A549 treated with RU486 at 1 μM for 4 hours (cell line): ENCODE measurements around the gene BAHD1. TPM values are rescaled to one million over a fixed set of nuclear protein-coding genes. Genes with fewer than 3 reads are reported as not detected.

Experiments
- total RNA-seq: library from RNA; stranded (reverse); fragments of 200-300 nt; extraction: Qiagen RNA extraction; gene quantifications from 5 replicates; pipeline ENCODE4 v1.2.3, GENCODE V29; 2022; ENCODE audit warnings: low read depth

BAHD1 gene
- 10.0 to 12.6 TPM (median 11.8 TPM) in 5 replicates for total RNA-seq

DNA sequence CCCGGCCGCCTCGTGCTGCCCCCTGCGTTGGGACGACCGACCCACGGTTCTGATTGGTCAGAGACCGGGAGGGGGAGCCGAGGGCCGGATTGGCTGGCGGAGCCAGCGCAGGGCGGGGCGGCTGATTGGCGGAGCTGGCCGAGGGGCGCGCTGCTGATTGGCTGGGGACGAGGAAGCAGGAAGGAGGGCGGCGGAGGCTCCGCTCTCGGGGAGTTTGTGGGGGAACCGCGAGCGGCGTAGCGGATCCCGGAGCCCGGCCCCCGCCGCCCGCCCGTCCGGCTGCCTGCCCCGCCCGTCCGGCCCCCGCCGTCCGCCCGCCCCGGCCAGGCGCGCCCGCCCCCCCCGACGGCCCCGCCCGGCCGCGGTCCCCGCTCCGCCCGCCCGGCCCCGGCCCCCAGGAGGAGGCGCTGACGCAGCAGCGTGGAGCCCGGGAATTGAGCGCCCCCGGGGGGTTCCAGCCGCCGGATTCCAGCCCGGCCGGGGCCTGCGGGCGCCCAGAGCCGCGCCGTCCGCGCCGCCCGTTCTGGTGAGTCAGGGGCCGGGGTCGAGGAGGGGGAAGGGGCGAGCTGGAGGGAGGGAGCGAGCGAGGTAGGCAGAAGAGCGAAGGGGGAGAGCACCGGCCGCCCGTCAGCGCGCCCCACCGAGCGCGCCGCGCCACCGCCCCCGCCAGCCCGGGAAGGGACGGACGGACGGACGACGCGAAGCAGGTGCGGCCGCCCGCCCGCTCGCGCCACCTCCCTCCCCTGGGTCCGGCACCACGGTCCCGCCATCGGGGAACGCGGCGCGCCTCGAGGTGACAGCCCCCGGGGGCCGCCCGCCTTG is at the start of gene BAHD1:
BAHD1 (plus strand) TSS at position 211 of the 822 bp plus-strand sequence. CDS start 17,512 bp downstream, outside the sequence.

DNA sequence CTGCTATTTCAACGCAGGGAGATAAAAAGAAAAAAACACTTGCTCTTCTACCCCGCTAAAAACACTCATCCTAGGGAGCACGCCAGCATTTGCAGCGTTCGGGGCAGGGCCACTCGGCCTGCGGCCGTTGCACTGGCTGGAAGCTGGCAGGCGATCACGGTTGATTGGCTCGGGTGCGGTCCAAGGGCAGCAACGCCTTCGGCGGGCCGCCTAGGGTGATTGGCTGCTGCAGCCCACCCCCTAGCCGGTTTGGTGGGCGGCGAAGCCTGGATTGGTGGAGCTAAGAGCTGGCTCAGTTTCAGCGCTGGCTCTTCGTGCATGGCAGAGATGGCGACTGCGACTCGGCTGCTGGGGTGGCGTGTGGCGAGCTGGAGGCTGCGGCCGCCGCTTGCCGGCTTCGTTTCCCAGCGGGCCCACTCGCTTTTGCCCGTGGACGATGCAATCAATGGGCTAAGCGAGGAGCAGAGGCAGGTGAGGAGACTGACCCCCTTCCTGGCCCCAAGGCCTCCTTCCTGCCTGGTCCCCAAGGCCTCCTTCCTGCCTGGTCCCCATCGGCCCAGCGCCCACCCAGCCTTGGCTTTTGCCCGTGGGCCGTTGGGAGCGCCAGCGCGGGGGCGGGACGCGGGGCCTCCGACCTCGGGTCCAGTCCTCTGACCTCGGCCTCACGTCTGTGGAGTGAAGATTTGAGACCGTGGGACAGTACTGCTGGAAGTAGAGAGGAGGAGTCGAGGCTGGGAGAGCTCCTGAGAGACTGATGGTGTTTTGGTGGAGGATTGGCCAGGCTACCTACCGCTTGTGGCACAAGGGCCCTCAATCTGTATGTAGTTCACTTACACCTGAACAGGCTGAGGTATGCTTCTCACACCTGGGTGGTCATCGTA is 35.0 kb upstream of the BAHD1 start, which contains the start of gene IVD:
IVD (plus strand) TSS at position 295 of the 881 bp plus-strand sequence; CDS start at position 328, 33 bp downstream.

DNA sequence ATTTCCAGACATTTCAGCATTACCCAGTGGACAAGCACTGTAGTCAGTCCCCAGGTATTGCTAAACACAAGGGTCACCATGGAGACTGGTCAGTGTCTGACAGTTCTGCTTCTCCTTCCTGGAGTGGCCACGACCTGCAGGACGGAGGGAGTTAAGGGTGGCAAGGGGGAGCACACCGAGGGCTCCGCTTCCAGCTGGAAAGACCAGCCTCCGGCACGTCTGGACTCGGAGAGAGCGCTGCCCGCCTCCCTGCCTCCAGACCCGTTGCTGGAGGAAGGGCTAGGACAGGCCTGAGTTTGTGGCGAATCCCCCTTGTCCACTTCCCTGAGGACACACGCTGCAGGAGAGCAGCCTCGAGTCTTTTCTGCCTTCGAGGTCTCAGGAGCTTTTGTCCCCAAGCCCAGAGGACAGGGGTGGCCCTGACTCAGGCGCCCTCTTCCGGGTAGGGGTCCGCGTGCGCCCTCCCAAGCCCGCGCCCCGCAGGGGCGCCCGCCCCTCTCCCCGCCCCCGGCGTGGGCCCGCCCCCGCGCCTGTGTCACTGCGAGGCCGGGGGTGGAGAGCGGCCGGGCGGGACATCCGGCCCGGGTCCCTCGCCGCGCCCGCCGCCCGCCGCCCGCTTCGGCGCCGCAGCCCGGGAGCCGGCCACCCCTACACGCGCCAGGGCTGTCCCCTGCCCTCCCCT is 29.8 kb downstream of the BAHD1 start, which contains the start of gene CHST14:
CHST14 (plus strand) TSS at position 562 of the 682 bp plus-strand sequence. CDS start 230 bp downstream, outside the sequence.

Other genes with a start within 250 kb of the BAHD1 start
- gene PAK6, start 201.9 kb upstream of the BAHD1 start, total RNA-seq: 0.11 to 0.87 TPM (median 0.21 TPM) in 5 replicates
- 0.31 to 0.80 TPM (median 0.44 TPM) in 4 of 5 replicates, not detected in the other for gene ANKRD63, start 157.9 kb upstream of the BAHD1 start, total RNA-seq
- 0.68 to 1.4 TPM (median 0.82 TPM) in 5 replicates for gene PLCB2, start 133.0 kb upstream of the BAHD1 start, total RNA-seq
- 5.5 to 6.8 TPM (median 6.7 TPM) in 5 replicates for gene INAFM2, start 117.3 kb upstream of the BAHD1 start, total RNA-seq
- 13.4 to 21.7 TPM (median 17.2 TPM) in 5 replicates for gene CCDC9B, start 100.0 kb upstream of the BAHD1 start, total RNA-seq
- gene PHGR1, start 89.9 kb upstream of the BAHD1 start, total RNA-seq: not detected in 5 replicates
- 0.62 to 2.5 TPM (median 1.2 TPM) in 5 replicates for gene DISP2, start 82.7 kb upstream of the BAHD1 start, total RNA-seq
- 46.9 to 54.2 TPM (median 49.3 TPM) in 5 replicates for gene KNSTRN, start 58.2 kb upstream of the BAHD1 start, total RNA-seq
- 11.3 to 13.1 TPM (median 12.7 TPM) in 5 replicates for gene IVD, start 35.2 kb upstream of the BAHD1 start, total RNA-seq
- 14.1 to 22.3 TPM (median 19.0 TPM) in 5 replicates for gene CHST14, start 30.0 kb downstream of the BAHD1 start, total RNA-seq
- gene CCDC32, start 124.1 kb downstream of the BAHD1 start, total RNA-seq: 12.9 to 25.4 TPM (median 15.4 TPM) in 5 replicates
- gene RPUSD2, start 128.3 kb downstream of the BAHD1 start, total RNA-seq: 12.0 to 17.8 TPM (median 17.0 TPM) in 5 replicates
- 4.4 to 8.1 TPM (median 7.0 TPM) in 5 replicates for gene KNL1, start 153.3 kb downstream of the BAHD1 start, total RNA-seq